SIG-M5 treated with dmso at 0.1 percent for 504 hours (cell line): ENCODE results near the gene HRNR.

Experiments
- DNase-seq: peaks from one replicate; lab custom pipeline; 2025; ENCODE audit not compliant: unreplicated experiment; lab: John Stamatoyannopoulos, UW

The HRNR gene

GRCh38 chr1:152189657-152190442, 34.1 kb downstream of the HRNR start:
- peak; percentile 88 for DNase-seq

GRCh38 chr1:152188673-152189591, 35.1 kb downstream of the HRNR start:
- DNase-seq = peak; percentile 71

- no peak for DNase-seq
Measured at GRCh38 chr1:152186556-152187285, 37.3 kb downstream of the HRNR start.

GRCh38 chr1:152185544-152186391, 38.2 kb downstream of the HRNR start:
- peak; percentile 92 for DNase-seq

- DNase-seq = peak; percentile 28
Measured at GRCh38 chr1:152182944-152183361, 41.0 kb downstream of the HRNR start.

GRCh38 chr1:152182431-152182830, 41.6 kb downstream of the HRNR start:
- DNase-seq = peak; percentile 45

GRCh38 chr1:152179566-152179965, 44.4 kb downstream of the HRNR start:
- DNase-seq = no peak

GRCh38 chr1:152170287-152170905, 53.6 kb downstream of the HRNR start:
- peak; percentile 32 for DNase-seq

GRCh38 chr1:152169366-152170025, 54.5 kb downstream of the HRNR start:
- peak; percentile 46 for DNase-seq

GRCh38 chr1:152168535-152168868, 55.5 kb downstream of the HRNR start:
- no peak for DNase-seq

GRCh38 chr1:152167835-152168534, 56.0 kb downstream of the HRNR start:
- DNase-seq = peak; percentile 89

GRCh38 chr1:152166966-152167365, 57.0 kb downstream of the HRNR start:
- no peak for DNase-seq

GRCh38 chr1:152165286-152166077, 58.5 kb downstream of the HRNR start:
- DNase-seq = peak; percentile 80

- no peak for DNase-seq
Measured at GRCh38 chr1:152164517-152165136, 59.4 kb downstream of the HRNR start.

- peak; percentile 56 for DNase-seq
Measured at GRCh38 chr1:152162792-152163463, 61.1 kb downstream of the HRNR start.
